GM23338 (cell line): ENCODE results near the gene FAM171A1.
"Not testable (repeated sequence)": the region's sequence is repeated elsewhere in the genome, so short reads cannot be mapped to it uniquely, and the experiment has no call there.

Experiments
- CREB1 ChIP-seq: fragments of 250-450 bp; sonication (Bioruptor Pico); IDR thresholded peaks from 2 replicates; pipeline ENCODE4 v1.5.0; 2020; ENCODE audit warnings: low read depth, mild to moderate bottlenecking, moderate library complexity
- CTCF ChIP-seq, 2 experiments: fragments of 200-600 bp in 1 of 2; sonication (generic) in 1 of 2; conservative IDR thresholded peaks; 2 replicates each; pipeline versions ENCODE4 v1.5.1 to v1.6.1; 2016 to 2017; ENCODE audit warnings: antibody characterized with exemption in 2 of 2, low read depth in 2 of 2, mild to moderate bottlenecking in 2 of 2, moderate library complexity in 1 of 2
- ETS1 ChIP-seq: IDR thresholded peaks from 2 replicates; pipeline ENCODE4 v1.6.1; 2016; ENCODE audit warnings: antibody characterized with exemption
- EZH2 ChIP-seq: fragments of 200-600 bp; sonication (generic); IDR thresholded peaks from one replicate; pipeline ENCODE4 v1.8.0; 2017; ENCODE audit warnings: antibody characterized with exemption, mild to moderate bottlenecking, low read depth; ENCODE audit not compliant: unreplicated experiment
- EZH2phosphoT487 ChIP-seq: fragments of 200-600 bp; sonication (generic); IDR thresholded peaks from one replicate; pipeline ENCODE4 v1.8.1; 2018; ENCODE audit warnings: antibody characterized with exemption; ENCODE audit not compliant: unreplicated experiment
- JUNB ChIP-seq: IDR thresholded peaks from one replicate; pipeline ENCODE4 v1.6.1; 2016; ENCODE audit warnings: antibody characterized with exemption; ENCODE audit not compliant: unreplicated experiment
- NANOG ChIP-seq: IDR thresholded peaks from 2 replicates; pipeline ENCODE4 v1.6.1; 2016; ENCODE audit warnings: antibody characterized with exemption, borderline replicate concordance
- POLR2AphosphoS5 ChIP-seq: IDR thresholded peaks from 2 replicates; pipeline ENCODE4 v1.6.1; 2016; ENCODE audit warnings: antibody characterized with exemption, low read depth
- REST ChIP-seq: IDR thresholded peaks from one replicate; pipeline ENCODE4 v1.6.1; 2018; ENCODE audit warnings: antibody characterized with exemption; ENCODE audit not compliant: unreplicated experiment
- STAT1 ChIP-seq: IDR thresholded peaks from one replicate; pipeline ENCODE4 v1.6.1; 2016; ENCODE audit warnings: antibody characterized with exemption; ENCODE audit not compliant: unreplicated experiment
- ZNF114 ChIP-seq: fragments of 250-450 bp; sonication (Bioruptor Pico); IDR thresholded peaks from 2 replicates; pipeline ENCODE4 v1.5.0; 2020; ENCODE audit warnings: mild to moderate bottlenecking, moderate library complexity
- ZNF331 ChIP-seq: fragments of 250-450 bp; sonication (Bioruptor Pico); IDR thresholded peaks from 2 replicates; pipeline ENCODE4 v1.5.0; 2020; ENCODE audit warnings: low read depth, mild to moderate bottlenecking, moderate library complexity

- TF ChIP-seq POLR2AphosphoS5; CTCF (conservative IDR thresholded peaks at IDR 0.05; ENCODE audit: low read depth in 2 of 2); EZH2; ETS1; EZH2phosphoT487; REST; CREB1 (CRISPR knock-in tag); ZNF331 (CRISPR knock-in tag); NANOG; JUNB; ZNF114; STAT1: not testable (repeated sequence)
Observed at GRCh38 chr10:15388172-15388571, 17.1 kb upstream of the FAM171A1 start.
